HepG2 (cell line): ENCODE data around the gene NEK6. TPM values are rescaled to one million over a fixed set of nuclear protein-coding genes. Genes with fewer than 3 reads are reported as not detected.

Source experiments
- ATAC-seq: fragments of 200-7000 bp; cut with Tn5 transposase; 3 replicates; pipeline ENCODE4 v1.9.1; 2020; ENCODE audit warnings: mild to moderate bottlenecking, moderate library complexity
- BruUV-seq: library from RNA; stranded (reverse); fragments of 400-500 nt; replicated peaks from 2 replicates; lab custom pipeline; 2021; lab: Mats Ljungman, UMichigan
- CTCF ChIA-PET: fragments of 300-600 bp; formaldehyde crosslinking; extraction: SDS; loops from one replicate; lab custom pipeline; 2021; ENCODE audit warnings: low total read pairs, inconsistent platforms, low intra/inter-chr PET ratio; lab: Yijun Ruan, JAX
- POLR2A ChIA-PET: fragments of 350-600 bp; sonication (Branson Sonifier 250); formaldehyde crosslinking; loops from one replicate; lab custom pipeline; 2020; ENCODE audit warnings: antibody characterized with exemption, inconsistent platforms; lab: Yijun Ruan, JAX
- DNase-seq: peaks from one replicate; pipeline ENCODE4 v3.0.0-alpha.2; 2015; ENCODE audit warnings: low spot score
- FAIRE-seq: peaks from 3 replicates; lab custom pipeline; 2011; peaks lifted over from hg19 to GRCh38; lab: Jason Lieb, UNC
- H2AFZ ChIP-seq: one replicate; pipeline ENCODE4 v1.6.1; 2011; ENCODE audit warnings: low read length, inconsistent platforms
- H3K27ac ChIP-seq: fragments of 300-600 bp; 3 replicates; pipeline ENCODE4 v1.8.0; 2011; ENCODE audit warnings: mixed run types, mild to moderate bottlenecking, mixed read lengths, low read length, inconsistent platforms; ENCODE audit not compliant: insufficient read depth; ENCODE audit errors: extremely low read length
- H3K27me3 ChIP-seq, 2 experiments: fragments of 200-600 bp in 1 of 2; 2 replicates in 1 of 2; 3 replicates in 1 of 2; pipeline versions ENCODE4 v1.6.0 to v1.8.0; 2011; ENCODE audit warnings: low read length in 2 of 2, mild to moderate bottlenecking in 2 of 2, moderate library complexity in 2 of 2, inconsistent platforms in 1 of 2; ENCODE audit not compliant: insufficient read depth in 2 of 2, control insufficient read depth in 1 of 2
- H3K36me3 ChIP-seq, 2 experiments: fragments of 200-600 bp in 1 of 2; replicated peaks in 1 of 2; 2 replicates in 1 of 2; 3 replicates in 1 of 2; pipeline versions ENCODE4 v1.5.1 to v1.8.0; 2011; ENCODE audit warnings: low read length in 2 of 2, inconsistent platforms in 1 of 2; ENCODE audit not compliant: insufficient read depth in 2 of 2, control insufficient read depth in 1 of 2
- H3K4me1 ChIP-seq: 2 replicates; pipeline ENCODE4 v1.5.1; 2012; ENCODE audit warnings: low read length, inconsistent platforms; ENCODE audit not compliant: insufficient read depth
- H3K4me2 ChIP-seq: 2 replicates; pipeline ENCODE4 v1.6.0; 2011; ENCODE audit warnings: low read depth, low read length, inconsistent platforms
- H3K4me3 ChIP-seq, 3 experiments: fragments of 200-600 bp in 1 of 3; sonication (generic), shearing (Covaris generic) in 1 of 3; replicated peaks in 1 of 3; 2 replicates each; pipeline ENCODE4 v1.5.1; 2011 to 2016; ENCODE audit warnings: low read length in 3 of 3, inconsistent platforms in 2 of 3, low read depth in 2 of 3, mild to moderate bottlenecking in 2 of 3, control low read depth in 1 of 3, mixed read lengths in 1 of 3; ENCODE audit not compliant: insufficient read depth in 1 of 3
- H3K79me2 ChIP-seq: one replicate; pipeline ENCODE4 v1.6.1; 2011; ENCODE audit warnings: low read length, inconsistent platforms; ENCODE audit not compliant: insufficient read depth
- H3K9ac ChIP-seq: 2 replicates; pipeline ENCODE4 v1.6.0; 2011; ENCODE audit warnings: mild to moderate bottlenecking, low read depth, low read length, inconsistent platforms; ENCODE audit not compliant: insufficient read depth
- H3K9me3 ChIP-seq: 2 replicates; pipeline ENCODE4 v1.5.1; 2012; ENCODE audit warnings: mild to moderate bottlenecking, low read length
- H4K20me1 ChIP-seq: 2 replicates; pipeline ENCODE4 v1.6.0; 2011; ENCODE audit warnings: inconsistent platforms, mild to moderate bottlenecking, low read length, moderate library complexity; ENCODE audit not compliant: insufficient read depth
- FOSL1 ChIP-seq: sonication (generic); formaldehyde crosslinking; IDR thresholded peaks from 2 replicates; pipeline ENCODE4 v1.9.0; 2021; ENCODE audit warnings: missing genetic modification reagents, borderline replicate concordance
- NFYC ChIP-seq: IDR thresholded peaks from 2 replicates; pipeline ENCODE4 v1.6.1; 2016; ENCODE audit warnings: missing genetic modification reagents, missing compliant biosample characterization
- NPAS2 ChIP-seq: sonication (generic); formaldehyde crosslinking; IDR thresholded peaks from 2 replicates; pipeline ENCODE4 v1.8.0; 2022; ENCODE audit warnings: mild to moderate bottlenecking, missing genetic modification reagents, borderline replicate concordance
- POLR2A ChIP-seq, 2 experiments: IDR thresholded peaks; 2 replicates each; pipeline ENCODE4 v1.6.1; 2011; ENCODE audit warnings: low read depth in 2 of 2, low read length in 2 of 2, mild to moderate bottlenecking in 1 of 2, moderate library complexity in 1 of 2; ENCODE audit not compliant: insufficient read depth in 1 of 2
- TGIF2 ChIP-seq: IDR thresholded peaks from 2 replicates; pipeline ENCODE4 v1.6.1; 2016; ENCODE audit warnings: control low read depth, missing compliant biosample characterization
- ZBTB2 ChIP-seq: sonication (generic); formaldehyde crosslinking; IDR thresholded peaks from 2 replicates; pipeline ENCODE4 v1.8.0; 2022; ENCODE audit warnings: low read depth, missing genetic modification reagents
- ZNF441 ChIP-seq: sonication (generic); formaldehyde crosslinking; IDR thresholded peaks from 2 replicates; pipeline ENCODE4 v1.7.0; 2021; ENCODE audit warnings: missing genetic modification reagents, borderline replicate concordance
- ZNF609 ChIP-seq: sonication (generic); formaldehyde crosslinking; IDR thresholded peaks from 2 replicates; pipeline ENCODE4 v1.4.0; 2020; ENCODE audit warnings: mild to moderate bottlenecking, missing genetic modification reagents, borderline replicate concordance
- ZUFSP ChIP-seq: sonication (generic); formaldehyde crosslinking; IDR thresholded peaks from 2 replicates; pipeline ENCODE4 v1.9.0; 2021; ENCODE audit warnings: missing genetic modification reagents, mild to moderate bottlenecking, borderline replicate concordance
- WGBS: methylation state at CpG from one replicate; pipeline ENCODE4 v1.1.6; 2017; ENCODE audit warnings: low lambda C conversion rate; 5-methylcytosine and 5-hydroxymethylcytosine counted together
- in situ Hi-C: cut with HindIII; loops from 2 replicates; pipeline ENCODE4 v1.10.0; 2017; ENCODE audit warnings: low pct_unique_long_range_greater_than_20kb; ENCODE audit not compliant: extremely low pct_ligation_motif_present
- intact Hi-C: fragments of 100-400 bp; cut with micrococcal nuclease; formaldehyde crosslinking; loops from one replicate; pipeline ENCODE4 v1.10.0; 2022; ENCODE audit not compliant: unreplicated experiment
- polyA plus RNA-seq, 8 experiments: library from polyadenylated mRNA; depleted of rRNA in 3 of 8; stranded (reverse) in 7 of 8; unstranded in 1 of 8; fragments of >200 nt; fragmentation: Illumina TruSeq in 4 of 8; extraction: Trizol in 4 of 8; gene quantifications; 2 replicates each; pipeline versions ENCODE4 v1.2.1 to v1.2.3, GENCODE V29; 2011 to 2016; ENCODE audit warnings: low read depth in 4 of 8, missing spikeins in 1 of 8, mixed read lengths in 1 of 8; ENCODE audit not compliant: insufficient read depth in 1 of 8
- total RNA-seq, 5 experiments: library from RNA; depleted of rRNA; stranded (reverse); fragments of >200 nt; fragmentation: Illumina TruSeq; extraction: Trizol; gene quantifications; 2 replicates each; pipeline ENCODE4 v1.2.3, GENCODE V29; 2016; ENCODE audit warnings: low read depth in 1 of 5

The NEK6 gene
- total and polyA plus RNA-seq, 2 of the 13 experiments (the other 11 are each of a cell fraction or from before 2014, with no cell fraction given) = 30.4 to 119 TPM

- in situ Hi-C loops = no loop called here
- ATAC-seq (no peak), DNase-seq (no peak), FAIRE-seq (no peak)
- no peaks in the 10 kb centered on the region for H3K4me1 ChIP-seq
- H3K27ac ChIP-seq = no peak overlapping the region
- H3K9me3 ChIP-seq = no peaks in the 10 kb centered on the region
- no peak overlapping the region for H2AFZ ChIP-seq
- no peaks in the 10 kb centered on the region for H3K79me2 ChIP-seq
- 73% methylated on average over 8 of the region's 8 CpGs for WGBS
- TF ChIP-seq POLR2A (IDR thresholded peaks at IDR 0.05; ENCODE audit: insufficient read depth in 1 of 2, low read depth in 2 of 2, low read length in 2 of 2) = no peak
- TF ChIP-seq NFYC (CRISPR knock-in tag) = 0 out of 2 replicates have a peak, but pooled peaks have one; percentile 36
- no peak for TF ChIP-seq ZNF441 (CRISPR knock-in tag)
- intact Hi-C loops = no loop called here
- no peaks in the 10 kb centered on the region for H3K36me3 ChIP-seq
- no TSS peak for BruUV-seq
- ChIA-PET POLR2A (no interaction called here), CTCF (no interaction called here)
- 0 out of 5 replicates have a peak, but pooled peaks cover 0 to 1% of the 10 kb centered on the region in 2 experiments for H3K27me3 ChIP-seq
- H3K9ac ChIP-seq = no peak overlapping the region
- H3K4me3 ChIP-seq = no peak overlapping the region
- H4K20me1 ChIP-seq = no peaks in the 10 kb centered on the region
- no peak overlapping the region for H3K4me2 ChIP-seq
Measured at GRCh38 chr9:124231095-124231737, 26.5 kb upstream of the NEK6 start.

GRCh38 chr9:124238546-124239140, 19.1 kb upstream of the NEK6 start:
- no peaks in the 10 kb centered on the region for H3K36me3 ChIP-seq
- H3K4me2 ChIP-seq = no peak overlapping the region
- no TSS peak for BruUV-seq
- intact Hi-C loops = no loop called here
- H3K27me3 ChIP-seq = peaks cover 0 to 2% of the 10 kb centered on the region in 2 experiments; a peak in 3 of 5 replicates
- H3K27ac ChIP-seq = no peak overlapping the region
- H2AFZ ChIP-seq = no peak overlapping the region
- H3K4me3 ChIP-seq = no peak overlapping the region
- H3K4me1 ChIP-seq = peaks cover 46% of the 10 kb centered on the region
- ATAC-seq (no peak), DNase-seq (no peak), FAIRE-seq (no peak)
- in situ Hi-C loops = no loop called here
- no peaks in the 10 kb centered on the region for H3K79me2 ChIP-seq
- no peaks in the 10 kb centered on the region for H3K9me3 ChIP-seq
- no peak overlapping the region for H3K9ac ChIP-seq
- H4K20me1 ChIP-seq = no peaks in the 10 kb centered on the region
- ChIA-PET CTCF (no interaction called here), POLR2A (no interaction called here)
- 41% methylated on average over 5 of the region's 5 CpGs for WGBS
- TF ChIP-seq ZBTB2 (CRISPR knock-in tag) (no peak), NPAS2 (CRISPR knock-in tag) (no peak), ZNF609 (CRISPR knock-in tag) (no peak), FOSL1 (CRISPR knock-in tag) (no peak), ZUFSP (no peak), TGIF2 (CRISPR knock-in tag) (no peak)
